Testis (tissue), 2 donors: Measurements from ENCODE around the gene PRM1.

Experiments used
- CTCF ChIP-seq, 3 experiments: fragments of 450-650 bp in 2 of 3; fragments of 200-600 bp in 1 of 3; sonication (generic) in 1 of 3; IDR thresholded peaks; one replicate each; pipeline ENCODE4 v1.5.1; 2016 to 2019; ENCODE audit warnings: antibody characterized with exemption in 3 of 3, mild to moderate bottlenecking in 2 of 3, moderate library complexity in 1 of 3
- POLR2A ChIP-seq: fragments of 450-650 bp; IDR thresholded peaks from one replicate; pipeline ENCODE4 v1.6.1; 2017; ENCODE audit warnings: antibody characterized with exemption, mild to moderate bottlenecking, moderate library complexity

GRCh38 chr16:11318817-11319216 is 37.7 kb upstream of the PRM1 start:
- TF ChIP-seq CTCF (IDR thresholded peaks at IDR 0.05): no peak
- no peak for TF ChIP-seq POLR2A
